DMS79 (cell line): ENCODE data around the gene SLC66A1.

Experiments
- DNase-seq: peaks from one replicate; lab custom pipeline; 2025; lab: John Stamatoyannopoulos, UW

SLC66A1 gene

GRCh38 chr1:19343617-19344350 lies 31.7 kb downstream of the SLC66A1 start:
- DNase-seq = no peak

DNA sequence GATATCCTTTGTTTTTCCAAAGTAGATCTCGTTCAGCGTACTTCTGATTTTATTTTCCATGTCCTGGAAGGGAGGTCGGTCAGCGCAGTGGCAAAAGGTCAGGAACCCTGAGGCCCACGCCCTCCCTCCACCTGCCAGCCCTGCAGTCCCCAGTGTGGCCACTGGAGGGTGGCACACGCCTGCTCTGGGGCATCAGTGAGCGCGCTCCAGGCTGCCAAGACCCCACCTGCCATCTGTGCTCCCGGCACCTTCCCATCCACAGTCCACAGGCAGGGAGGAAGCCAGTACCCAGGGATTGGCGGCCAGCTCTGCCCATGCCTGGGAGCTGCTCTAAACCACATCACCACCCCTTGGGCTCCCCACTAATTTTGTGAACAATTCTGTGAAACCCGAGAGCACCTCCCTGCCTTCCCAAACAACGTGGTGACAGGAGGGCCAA lies 32.3 kb downstream of the SLC66A1 start:
- DNase-seq = peak; percentile 14

DNA sequence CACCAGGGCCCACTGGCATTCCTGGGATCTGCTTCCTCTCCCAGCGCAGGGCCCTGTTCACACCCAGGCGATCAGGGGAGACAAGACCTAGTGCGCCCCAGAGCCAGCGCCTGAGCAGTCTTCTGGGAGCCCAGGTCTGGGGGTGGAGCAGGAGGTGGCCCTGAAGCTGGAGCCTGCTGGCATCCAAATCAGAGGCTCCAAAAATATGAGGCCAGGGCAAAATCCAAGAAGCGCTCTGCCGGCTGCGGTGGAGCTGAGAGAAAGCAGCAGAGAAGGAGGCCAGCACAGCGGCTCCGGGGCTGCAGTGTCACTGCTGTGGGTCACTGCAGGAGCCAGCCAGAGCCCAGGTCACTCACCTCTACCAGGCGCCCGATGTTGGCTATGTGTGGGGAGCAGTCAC lies 32.7 kb downstream of the SLC66A1 start:
- DNase-seq = no peak

DNA sequence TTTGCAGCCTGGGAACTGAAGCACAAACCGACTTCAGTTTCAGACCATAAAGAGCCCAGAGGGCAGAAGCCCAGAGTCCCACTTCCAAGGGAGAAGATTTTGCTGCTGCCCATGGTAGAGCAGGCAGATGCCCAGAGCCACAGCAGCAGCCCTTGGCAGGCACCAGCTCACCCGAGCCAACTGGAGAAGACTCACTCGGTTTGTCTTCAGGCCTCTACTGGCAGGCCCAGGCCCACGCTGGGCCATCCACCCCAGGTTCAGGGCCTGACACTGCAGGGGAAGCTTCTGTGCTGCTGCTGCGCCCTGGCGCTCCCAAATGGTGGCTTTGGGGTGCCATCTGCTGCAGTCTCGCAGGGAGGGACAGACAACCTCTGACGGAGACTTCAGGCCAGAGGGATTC lies 33.3 kb downstream of the SLC66A1 start:
- DNase-seq = no peak

DNA sequence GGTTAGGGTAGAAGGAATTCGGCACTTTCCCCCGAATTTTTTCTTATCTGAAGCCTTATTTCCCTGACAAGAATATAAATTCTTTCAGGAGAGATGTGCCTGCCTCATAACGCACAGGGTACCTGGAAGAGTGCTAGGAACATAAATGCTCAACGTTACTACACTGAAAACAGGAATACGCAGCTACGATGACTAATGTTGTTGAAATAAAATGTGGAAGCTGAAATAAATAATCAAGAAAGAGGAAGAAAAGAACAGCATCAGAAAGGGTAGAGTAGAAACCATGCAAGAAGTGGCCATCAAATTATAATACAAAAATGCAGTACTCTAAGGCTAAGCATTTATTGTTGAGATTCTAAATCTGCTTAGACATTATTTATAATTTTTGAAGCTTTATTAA lies 33.9 kb downstream of the SLC66A1 start:
- no peak for DNase-seq

DNA sequence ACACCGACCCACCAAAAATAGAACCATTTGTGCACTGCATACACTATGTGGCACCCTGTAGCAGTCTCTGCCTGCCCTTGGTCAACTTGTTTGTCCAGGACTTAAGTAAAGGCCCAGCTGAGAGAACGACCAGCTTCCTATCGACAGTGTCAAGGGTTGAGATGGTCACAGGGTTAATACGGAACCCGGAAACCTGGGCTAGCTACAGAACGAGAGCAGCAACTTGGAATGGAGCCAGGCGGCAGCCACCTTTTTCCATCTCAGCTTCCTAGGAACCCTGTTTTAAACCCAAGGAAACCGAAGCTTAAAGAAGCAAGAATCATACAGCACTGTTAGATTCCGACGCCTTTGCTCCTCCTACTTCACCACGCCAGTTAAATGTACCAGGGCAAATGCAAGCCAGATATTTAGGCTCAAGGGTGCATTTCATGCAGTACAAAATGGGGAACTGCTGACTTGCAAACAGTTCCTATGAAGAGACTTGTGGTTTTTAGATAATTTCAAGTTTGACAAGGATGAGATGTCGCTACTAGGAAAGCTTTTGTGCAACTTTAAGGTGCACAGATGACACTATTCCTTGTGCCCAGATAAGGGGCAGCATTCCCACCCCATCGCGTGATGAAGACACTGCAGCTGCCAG lies 35.5 kb downstream of the SLC66A1 start:
- no peak for DNase-seq

DNA sequence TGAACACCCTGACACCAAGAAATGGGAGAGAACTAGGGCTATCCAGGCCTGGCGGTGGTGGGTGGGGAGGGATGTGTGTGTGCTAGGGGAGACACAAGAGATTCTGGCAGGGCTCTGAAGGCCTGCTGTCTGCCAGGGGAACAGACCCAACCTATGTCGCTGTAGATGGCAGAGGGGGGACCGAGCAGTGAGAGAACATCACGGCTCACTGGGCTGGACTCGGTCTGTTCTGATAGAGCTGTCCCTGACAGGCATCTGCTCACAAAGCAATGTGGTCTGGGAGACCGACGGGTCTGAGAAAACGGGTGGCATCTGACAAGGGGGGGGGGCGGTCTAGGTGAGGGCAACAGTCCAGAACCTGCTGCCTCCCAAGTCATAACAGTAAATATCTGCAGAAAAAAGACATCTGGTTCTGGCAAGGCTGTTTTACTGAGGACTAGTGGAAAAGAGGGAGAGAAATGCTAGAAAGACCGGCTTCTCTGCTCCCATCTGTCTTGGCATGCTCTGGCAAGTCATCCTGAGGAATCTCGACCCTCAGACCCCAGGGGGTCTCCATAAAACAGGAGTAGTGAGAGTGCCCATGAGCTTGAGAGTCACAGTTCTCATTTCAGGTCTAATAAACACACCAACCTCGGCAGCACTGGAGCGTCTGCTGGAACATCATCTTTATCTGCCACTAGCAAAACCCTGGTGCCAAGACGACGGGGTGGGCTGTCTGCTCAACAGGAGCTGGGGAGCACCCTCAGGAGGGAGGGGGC lies 36.5 kb downstream of the SLC66A1 start:
- peak; percentile 21 for DNase-seq

GRCh38 chr1:19349999-19350398 lies 37.9 kb downstream of the SLC66A1 start:
- no peak for DNase-seq

- no peak for DNase-seq
These were observed 38.4 kb downstream of the SLC66A1 start for GRCh38 chr1:19350566-19350965.

DNA sequence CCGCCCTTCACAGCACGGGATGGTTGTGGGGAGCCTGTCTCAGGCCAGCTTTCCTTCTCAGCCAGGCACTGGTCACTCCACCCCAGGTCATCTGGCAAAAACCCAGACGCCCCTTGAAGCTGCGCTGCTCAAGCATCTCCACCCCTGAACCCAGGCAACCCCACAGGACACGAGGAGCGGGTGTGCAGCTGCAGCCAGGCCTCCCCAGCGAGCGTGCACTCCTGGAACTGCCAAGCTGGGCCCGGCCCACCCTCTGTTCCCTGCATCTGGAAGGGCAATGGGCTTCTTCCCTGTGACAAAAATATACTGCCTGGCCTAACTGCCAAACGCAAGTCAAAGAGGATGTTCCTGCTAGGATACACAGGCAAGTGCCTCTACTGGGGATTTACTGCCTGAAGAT lies 39.7 kb downstream of the SLC66A1 start:
- no peak for DNase-seq

GRCh38 chr1:19352839-19353238 lies 40.7 kb downstream of the SLC66A1 start:
- no peak for DNase-seq

DNA sequence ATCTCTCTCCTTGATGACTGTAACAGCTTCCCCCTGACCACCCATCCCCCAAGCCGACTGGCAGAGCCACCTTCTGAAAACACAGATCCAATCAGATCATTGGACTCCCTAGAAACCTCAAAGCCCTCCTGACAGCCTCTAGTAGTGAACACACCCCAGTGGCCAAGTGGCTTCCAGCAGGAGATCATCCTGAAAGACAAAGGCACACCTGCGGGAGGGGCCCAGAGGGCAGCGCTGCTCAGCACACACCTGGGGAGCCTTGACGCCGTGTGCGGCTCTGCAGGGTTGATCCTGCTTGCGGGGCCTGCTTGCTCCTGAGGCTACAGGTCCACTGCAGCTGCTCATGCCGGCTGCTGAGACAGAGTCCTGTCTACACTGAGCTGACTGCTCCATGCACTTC lies 41.5 kb downstream of the SLC66A1 start:
- DNase-seq = peak; percentile 83

DNA sequence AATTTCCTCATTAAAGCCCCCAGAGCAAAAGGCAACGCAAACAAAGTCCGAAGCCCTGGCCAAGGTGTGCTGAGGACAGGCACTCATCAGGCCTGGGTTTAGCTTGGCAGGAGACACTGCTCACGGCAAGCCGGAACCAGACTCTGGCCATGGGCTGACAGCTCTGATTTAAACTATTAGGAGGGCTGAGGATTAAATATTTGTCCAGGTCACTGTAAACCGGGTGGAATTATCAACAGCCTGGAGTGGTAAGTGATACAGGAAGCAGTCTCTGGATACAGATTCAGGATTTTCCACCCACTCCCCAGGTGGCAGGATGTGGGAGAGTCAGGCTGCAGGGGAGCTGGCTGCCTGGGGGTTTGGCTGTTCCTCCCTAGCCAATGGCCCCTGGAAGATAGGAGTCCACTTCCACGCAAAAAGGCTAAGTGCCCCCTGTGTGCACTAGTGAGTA lies 42.4 kb downstream of the SLC66A1 start:
- no peak for DNase-seq

- DNase-seq = peak; percentile 87
These were observed 44.1 kb downstream of the SLC66A1 start for GRCh38 chr1:19356266-19356665.

DNA sequence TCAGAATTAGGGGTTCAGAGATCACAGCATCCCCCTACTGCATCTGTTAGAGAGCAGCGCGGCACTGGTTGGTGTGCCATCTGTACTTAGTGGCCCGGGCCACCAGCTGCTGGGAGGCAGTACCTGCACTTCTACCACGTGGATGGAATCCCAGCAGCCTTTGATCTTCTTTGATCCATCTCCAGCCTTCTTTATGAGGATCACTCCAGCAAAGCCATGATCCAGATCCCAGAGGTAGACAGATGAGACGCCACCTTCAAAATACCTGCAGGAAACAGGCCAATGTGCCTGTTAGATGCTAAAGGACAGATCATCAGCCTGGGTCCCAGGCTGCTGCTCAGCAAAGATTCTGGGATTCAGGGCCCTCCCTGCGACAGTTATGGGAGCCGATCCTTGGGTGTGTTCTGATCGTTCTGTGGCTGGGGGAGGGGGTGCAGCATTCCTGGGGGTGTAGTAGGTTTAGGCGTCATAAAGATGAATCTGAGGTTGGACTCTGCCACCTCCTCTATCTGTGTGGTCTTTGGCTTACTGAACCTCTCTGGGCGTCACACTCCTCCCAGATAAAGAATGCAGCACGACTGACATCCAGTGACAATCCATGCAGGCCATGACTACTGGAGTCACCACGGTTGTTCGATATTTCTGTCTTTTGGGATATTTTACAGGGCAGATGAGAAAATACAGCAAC lies 45.3 kb downstream of the SLC66A1 start:
- DNase-seq = no peak

GRCh38 chr1:19358710-19359109 lies 46.6 kb downstream of the SLC66A1 start:
- DNase-seq = no peak

DNA sequence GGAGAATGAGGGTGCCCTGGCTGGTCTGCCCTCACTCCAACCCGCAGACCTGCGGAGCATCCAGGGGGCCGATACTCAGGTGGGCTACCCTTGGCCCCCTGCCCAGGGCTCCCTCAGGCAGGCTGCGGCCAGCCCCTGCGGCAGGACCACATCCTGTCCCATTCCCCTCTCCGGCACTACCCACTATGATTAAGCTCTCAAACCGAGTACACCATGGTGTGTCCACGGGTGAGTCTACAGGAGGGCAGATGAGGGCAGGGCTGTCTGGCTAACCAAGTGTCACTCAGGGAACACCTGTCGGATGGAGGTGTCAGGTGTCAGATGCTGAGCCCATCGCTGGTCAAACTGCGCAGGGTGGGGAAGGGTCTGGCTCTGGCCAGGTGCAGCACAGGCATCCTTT lies 47.2 kb downstream of the SLC66A1 start:
- DNase-seq = no peak

DNA sequence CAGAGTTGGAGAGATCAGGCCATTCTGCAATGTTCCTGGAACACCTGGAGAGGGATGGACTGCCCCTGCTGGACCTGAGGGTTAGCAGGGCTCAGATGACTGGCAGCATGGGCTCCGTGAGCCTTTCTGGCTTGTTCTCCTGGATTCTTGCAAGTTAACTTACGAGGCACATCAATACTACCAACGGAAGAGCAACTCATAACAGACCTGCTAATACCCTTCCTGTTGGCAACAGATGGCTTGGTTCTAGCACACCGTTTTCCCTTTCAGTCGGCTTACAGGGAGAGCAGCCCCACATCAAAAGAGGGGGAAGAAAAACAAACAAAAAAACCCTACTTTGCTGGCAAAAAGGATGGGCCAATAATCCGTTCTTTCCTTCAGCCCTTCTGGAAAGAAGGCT lies 47.9 kb downstream of the SLC66A1 start:
- no peak for DNase-seq

DNA sequence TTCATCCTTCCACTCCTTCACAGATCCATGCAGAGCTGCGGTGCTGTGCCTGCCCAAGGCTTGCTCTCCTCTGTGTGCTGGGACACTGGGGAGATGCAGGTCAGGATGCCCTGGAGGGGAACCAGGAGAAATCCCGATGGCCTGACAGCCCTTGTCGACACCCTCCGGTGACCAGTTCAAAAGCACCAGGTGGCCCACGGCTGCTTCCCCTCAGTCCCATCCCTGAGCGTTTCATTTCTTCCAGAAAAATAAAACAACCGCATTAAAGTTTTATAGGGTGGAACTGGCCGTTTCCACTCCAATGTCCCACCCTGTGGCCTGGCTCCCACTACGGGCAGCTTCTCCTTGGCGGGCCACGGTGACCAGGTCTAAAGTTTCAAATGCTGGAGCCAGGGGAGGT lies 48.3 kb downstream of the SLC66A1 start:
- no peak for DNase-seq

DNA sequence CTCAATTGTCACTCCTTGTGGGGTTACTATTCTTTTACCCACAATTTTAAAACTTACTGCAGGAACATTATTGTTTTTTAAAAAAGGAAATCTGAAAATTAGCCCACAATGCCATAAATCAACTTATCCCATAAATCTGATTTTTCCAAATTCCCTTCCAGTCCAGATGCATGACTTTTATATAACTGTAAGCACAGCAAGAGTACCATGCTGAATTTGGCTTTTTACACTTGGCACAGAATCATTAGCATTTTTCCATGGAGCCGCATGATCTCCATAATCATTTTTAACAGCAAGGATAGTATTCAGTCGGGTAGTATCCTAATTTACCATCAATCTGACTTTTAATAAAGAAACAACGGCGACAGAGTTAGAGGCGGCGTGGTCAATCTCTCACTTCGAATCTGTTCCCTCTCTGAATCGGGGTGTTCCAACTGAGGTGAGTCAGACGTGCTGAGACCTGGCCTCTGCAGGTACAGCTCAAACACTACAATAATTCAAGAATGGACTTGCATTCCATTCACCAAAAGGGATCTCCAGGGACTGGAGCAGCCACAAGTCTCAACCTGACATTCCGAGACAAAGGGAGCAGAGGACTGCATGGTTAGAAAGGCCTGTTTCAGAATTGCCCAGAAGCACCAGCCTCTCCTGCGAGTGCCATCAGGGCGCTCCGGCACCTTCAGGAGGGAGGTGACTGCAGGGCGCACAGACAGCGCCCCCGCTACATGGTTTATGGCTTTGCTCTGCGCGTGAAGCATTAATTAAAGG lies 48.9 kb downstream of the SLC66A1 start:
- DNase-seq = peak; percentile 83

GRCh38 chr1:19361611-19362147 lies 49.6 kb downstream of the SLC66A1 start:
- DNase-seq = peak; percentile 17
